Ishikawa (cell line): Measurements from ENCODE around the gene FOXP1.

Source experiments
- CEBPB ChIP-seq: IDR thresholded peaks from 2 replicates; pipeline ENCODE4 v1.6.1; 2012
- CREB1 ChIP-seq: IDR thresholded peaks from 2 replicates; pipeline ENCODE4 v1.6.1; 2012; ENCODE audit warnings: low read depth
- EGR1 ChIP-seq: IDR thresholded peaks from 2 replicates; pipeline ENCODE4 v1.6.1; 2012
- EP300 ChIP-seq: IDR thresholded peaks from 2 replicates; pipeline ENCODE4 v1.6.1; 2012; ENCODE audit warnings: borderline replicate concordance
- FOXM1 ChIP-seq: IDR thresholded peaks from 2 replicates; pipeline ENCODE4 v1.6.1; 2012; ENCODE audit warnings: low read depth, borderline replicate concordance
- NFIC ChIP-seq: IDR thresholded peaks from 2 replicates; pipeline ENCODE4 v1.6.1; 2012
- RAD21 ChIP-seq: IDR thresholded peaks from 2 replicates; pipeline ENCODE4 v1.6.1; 2012; ENCODE audit warnings: low read depth
- TAF1 ChIP-seq: IDR thresholded peaks from 2 replicates; pipeline ENCODE4 v1.6.1; 2012; ENCODE audit warnings: low read depth, mild to moderate bottlenecking
- TCF12 ChIP-seq: IDR thresholded peaks from 2 replicates; pipeline ENCODE4 v1.6.1; 2012; ENCODE audit warnings: low read depth
- TEAD4 ChIP-seq: IDR thresholded peaks from 2 replicates; pipeline ENCODE4 v1.6.1; 2012
- YY1 ChIP-seq: IDR thresholded peaks from 2 replicates; pipeline ENCODE4 v1.6.1; 2012; ENCODE audit warnings: low read depth
- ZBTB7A ChIP-seq: IDR thresholded peaks from 2 replicates; pipeline ENCODE4 v1.6.1; 2012; ENCODE audit warnings: low read depth
- TF ChIP-seq, protein P1 (sequence below): IDR thresholded peaks from 2 replicates; pipeline ENCODE4 v1.6.1; 2012; ENCODE audit warnings: low read depth, mild to moderate bottlenecking
- TF ChIP-seq, protein P2 (sequence below): IDR thresholded peaks from 2 replicates; pipeline ENCODE4 v1.6.1; 2012
- TF ChIP-seq, protein P3 (sequence below): IDR thresholded peaks from 2 replicates; pipeline ENCODE4 v1.6.1; 2012

Gene FOXP1

DNA sequence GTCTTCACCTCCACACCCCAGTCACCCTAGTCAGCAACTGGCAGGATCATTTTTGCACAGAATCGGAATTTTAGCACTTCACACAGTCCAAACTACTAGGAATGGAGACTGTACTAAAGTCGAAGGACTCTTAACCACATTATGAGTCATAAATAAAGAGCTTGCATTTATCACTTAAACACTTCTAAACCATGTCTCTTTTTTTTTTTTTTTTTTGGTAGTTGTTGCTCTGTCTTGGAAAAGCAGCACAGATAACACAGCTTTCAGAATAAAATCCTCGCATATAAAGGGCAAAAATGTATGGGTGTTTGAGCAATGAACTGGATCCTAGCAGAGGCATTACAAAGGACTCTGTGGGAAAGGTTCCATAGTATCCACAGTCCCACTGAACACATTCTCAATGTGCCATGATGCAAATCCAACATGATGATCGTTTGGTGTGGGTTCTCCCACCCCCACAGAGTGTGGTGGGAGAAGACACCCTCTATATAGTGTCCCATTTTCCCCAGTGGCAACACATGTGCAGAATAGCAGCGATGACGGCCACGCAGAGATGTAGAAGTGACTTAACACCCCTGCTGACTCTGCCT is 47.1 kb downstream of the FOXP1 start:
- no peak for TF ChIP-seq TEAD4
- TF ChIP-seq, protein P1, sequence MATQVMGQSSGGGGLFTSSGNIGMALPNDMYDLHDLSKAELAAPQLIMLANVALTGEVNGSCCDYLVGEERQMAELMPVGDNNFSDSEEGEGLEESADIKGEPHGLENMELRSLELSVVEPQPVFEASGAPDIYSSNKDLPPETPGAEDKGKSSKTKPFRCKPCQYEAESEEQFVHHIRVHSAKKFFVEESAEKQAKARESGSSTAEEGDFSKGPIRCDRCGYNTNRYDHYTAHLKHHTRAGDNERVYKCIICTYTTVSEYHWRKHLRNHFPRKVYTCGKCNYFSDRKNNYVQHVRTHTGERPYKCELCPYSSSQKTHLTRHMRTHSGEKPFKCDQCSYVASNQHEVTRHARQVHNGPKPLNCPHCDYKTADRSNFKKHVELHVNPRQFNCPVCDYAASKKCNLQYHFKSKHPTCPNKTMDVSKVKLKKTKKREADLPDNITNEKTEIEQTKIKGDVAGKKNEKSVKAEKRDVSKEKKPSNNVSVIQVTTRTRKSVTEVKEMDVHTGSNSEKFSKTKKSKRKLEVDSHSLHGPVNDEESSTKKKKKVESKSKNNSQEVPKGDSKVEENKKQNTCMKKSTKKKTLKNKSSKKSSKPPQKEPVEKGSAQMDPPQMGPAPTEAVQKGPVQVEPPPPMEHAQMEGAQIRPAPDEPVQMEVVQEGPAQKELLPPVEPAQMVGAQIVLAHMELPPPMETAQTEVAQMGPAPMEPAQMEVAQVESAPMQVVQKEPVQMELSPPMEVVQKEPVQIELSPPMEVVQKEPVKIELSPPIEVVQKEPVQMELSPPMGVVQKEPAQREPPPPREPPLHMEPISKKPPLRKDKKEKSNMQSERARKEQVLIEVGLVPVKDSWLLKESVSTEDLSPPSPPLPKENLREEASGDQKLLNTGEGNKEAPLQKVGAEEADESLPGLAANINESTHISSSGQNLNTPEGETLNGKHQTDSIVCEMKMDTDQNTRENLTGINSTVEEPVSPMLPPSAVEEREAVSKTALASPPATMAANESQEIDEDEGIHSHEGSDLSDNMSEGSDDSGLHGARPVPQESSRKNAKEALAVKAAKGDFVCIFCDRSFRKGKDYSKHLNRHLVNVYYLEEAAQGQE, result no peak
- no peak for TF ChIP-seq FOXM1
- TF ChIP-seq TAF1, result no peak
- TF ChIP-seq, protein P2, sequence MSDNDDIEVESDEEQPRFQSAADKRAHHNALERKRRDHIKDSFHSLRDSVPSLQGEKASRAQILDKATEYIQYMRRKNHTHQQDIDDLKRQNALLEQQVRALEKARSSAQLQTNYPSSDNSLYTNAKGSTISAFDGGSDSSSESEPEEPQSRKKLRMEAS, result no peak
- TF ChIP-seq ZBTB7A, result no peak
- TF ChIP-seq TCF12, result no peak
- TF ChIP-seq EP300, result no peak
- TF ChIP-seq YY1, result no peak
- TF ChIP-seq CEBPB, result no peak
- TF ChIP-seq EGR1, result no peak
- TF ChIP-seq CREB1, result no peak
- no peak for TF ChIP-seq NFIC
- TF ChIP-seq RAD21, result no peak
- TF ChIP-seq, protein P3, sequence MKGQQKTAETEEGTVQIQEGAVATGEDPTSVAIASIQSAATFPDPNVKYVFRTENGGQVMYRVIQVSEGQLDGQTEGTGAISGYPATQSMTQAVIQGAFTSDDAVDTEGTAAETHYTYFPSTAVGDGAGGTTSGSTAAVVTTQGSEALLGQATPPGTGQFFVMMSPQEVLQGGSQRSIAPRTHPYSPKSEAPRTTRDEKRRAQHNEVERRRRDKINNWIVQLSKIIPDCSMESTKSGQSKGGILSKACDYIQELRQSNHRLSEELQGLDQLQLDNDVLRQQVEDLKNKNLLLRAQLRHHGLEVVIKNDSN, result no peak

DNA sequence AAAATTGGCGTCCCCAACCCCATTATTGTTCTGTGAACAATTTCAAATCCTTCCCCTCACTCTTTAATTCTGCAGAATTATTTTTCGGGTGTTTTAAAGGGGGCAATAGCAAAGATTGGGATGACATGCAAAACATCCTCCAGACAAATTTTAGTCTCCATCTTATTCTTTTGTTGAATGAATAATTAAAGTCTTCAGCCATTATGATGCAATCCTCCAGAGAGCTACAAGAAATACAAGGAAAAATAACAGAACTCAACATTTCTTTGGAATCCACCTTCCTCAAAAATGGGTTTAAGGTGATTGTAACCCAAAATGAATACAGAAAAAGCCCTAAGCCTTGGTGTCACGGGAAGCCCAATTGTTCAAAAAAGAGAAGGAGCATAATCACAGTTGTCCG is 49.9 kb downstream of the FOXP1 start:
- TF ChIP-seq TCF12 (no peak), RAD21 (no peak), CREB1 (no peak), EP300 (no peak), EGR1 (no peak), TAF1 (no peak), ZBTB7A (no peak), TEAD4 (no peak), CEBPB (no peak), YY1 (no peak), NFIC (no peak), FOXM1 (no peak)
- TF ChIP-seq, protein P3, result no peak

DNA sequence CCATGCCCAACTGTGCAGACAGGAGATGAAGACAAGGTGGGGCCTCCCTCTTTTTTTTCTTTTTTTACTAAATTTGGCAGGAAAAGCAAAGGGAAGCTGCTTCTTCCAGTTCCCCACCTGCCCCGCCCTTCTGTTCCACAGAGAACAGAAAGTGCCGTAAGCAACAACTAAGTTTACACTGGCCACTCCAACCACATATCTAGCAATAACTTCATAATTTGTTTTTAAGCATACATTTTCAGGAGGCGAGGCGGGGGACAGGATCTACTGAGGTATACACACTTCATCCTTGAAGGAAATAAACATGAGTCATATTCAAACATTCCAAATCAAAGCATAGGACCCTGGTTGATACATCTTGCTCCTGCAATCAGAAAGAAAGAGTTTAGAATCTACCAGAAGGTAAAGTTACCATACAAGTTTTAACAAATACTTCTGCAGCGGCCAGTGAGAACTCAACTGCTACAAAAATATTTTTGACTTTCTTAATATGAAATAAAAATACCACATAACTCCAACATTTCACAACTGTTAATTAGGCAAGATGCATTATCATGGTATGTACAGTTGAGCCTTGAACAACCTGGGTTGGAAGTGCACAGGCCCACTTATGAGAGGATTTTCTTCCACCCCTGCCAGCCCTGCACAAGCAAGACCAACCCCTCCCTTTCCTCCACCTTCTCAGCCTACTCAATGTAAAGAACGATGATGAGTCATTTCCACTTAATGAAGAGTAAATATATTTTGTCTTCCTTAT is 50.7 kb downstream of the FOXP1 start:
- no peak for TF ChIP-seq CEBPB
- TF ChIP-seq, protein P2, result no peak
- TF ChIP-seq TAF1, result no peak
- no peak for TF ChIP-seq YY1
- no peak for TF ChIP-seq FOXM1
- no peak for TF ChIP-seq EGR1
- no peak for TF ChIP-seq TEAD4
- TF ChIP-seq, protein P1, result no peak
- TF ChIP-seq, protein P3, result no peak
- TF ChIP-seq EP300, result no peak
- no peak for TF ChIP-seq ZBTB7A
- TF ChIP-seq TCF12, result no peak
- no peak for TF ChIP-seq NFIC
- no peak for TF ChIP-seq CREB1
- TF ChIP-seq RAD21, result no peak

DNA sequence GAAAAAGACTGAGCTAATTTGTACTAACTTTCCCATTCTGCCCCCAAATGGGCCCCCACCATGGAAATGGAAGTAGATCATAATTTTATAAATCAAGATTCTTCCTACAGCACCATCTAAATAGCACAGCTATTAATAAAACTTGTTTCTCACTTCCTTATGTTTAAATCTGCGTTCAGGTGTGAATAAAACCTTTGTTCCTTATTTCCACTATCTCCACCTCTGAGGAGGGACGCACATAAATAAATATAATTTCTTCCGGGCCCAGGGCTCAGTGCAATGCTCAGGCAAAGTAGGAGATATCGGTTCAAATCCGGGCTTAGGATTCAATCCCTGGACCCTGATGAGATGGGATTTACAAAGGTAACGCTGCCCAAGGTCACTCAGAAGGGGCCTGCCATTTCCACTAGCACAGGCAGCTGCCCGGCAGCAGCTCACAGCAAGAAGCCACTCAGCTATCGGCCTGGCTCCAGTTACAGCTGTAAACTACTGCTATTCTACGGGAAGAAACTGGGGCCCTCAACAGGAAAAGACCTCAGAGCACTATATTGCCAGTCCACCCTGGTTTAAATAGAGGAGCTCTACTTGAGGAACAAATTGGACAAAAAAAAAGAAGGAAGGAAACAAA is 52.5 kb downstream of the FOXP1 start:
- no peak for TF ChIP-seq TEAD4
- TF ChIP-seq ZBTB7A, result no peak
- no peak for TF ChIP-seq EGR1
- TF ChIP-seq EP300, result no peak
- no peak for TF ChIP-seq CEBPB
- TF ChIP-seq CREB1, result no peak
- no peak for TF ChIP-seq RAD21

DNA sequence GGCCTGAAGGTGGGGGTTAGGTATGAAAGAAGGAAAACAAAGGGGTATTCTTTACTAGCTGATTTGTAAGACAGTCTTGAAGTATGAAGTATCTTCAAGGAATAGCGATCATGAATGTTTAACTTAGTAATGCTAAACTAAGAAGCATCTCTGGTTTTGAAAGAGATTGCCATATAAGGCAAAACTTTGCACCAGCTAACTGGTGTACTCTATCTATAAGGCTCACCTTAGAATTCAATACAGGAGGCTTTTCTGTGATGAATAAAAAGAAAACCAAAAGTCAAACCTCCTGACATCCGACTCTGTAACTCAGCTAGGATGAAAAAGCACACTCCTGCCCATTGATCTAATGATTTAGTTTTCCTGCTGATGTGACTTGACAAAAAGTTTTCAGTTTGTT is 54.7 kb downstream of the FOXP1 start:
- TF ChIP-seq, protein P3, result no peak
- TF ChIP-seq ZBTB7A, result no peak
- no peak for TF ChIP-seq CREB1
- TF ChIP-seq, protein P2, result no peak
- TF ChIP-seq TAF1, result no peak
- no peak for TF ChIP-seq TCF12
- no peak for TF ChIP-seq TEAD4
- TF ChIP-seq CEBPB, result no peak
- TF ChIP-seq NFIC, result no peak
- TF ChIP-seq EGR1, result no peak
- no peak for TF ChIP-seq YY1
- TF ChIP-seq, protein P1, result no peak
- no peak for TF ChIP-seq FOXM1
- TF ChIP-seq EP300, result no peak
- TF ChIP-seq RAD21, result no peak
